ENCODE results near the gene B4GALT3. TPM values are rescaled to one million over a fixed set of nuclear protein-coding genes. Genes with fewer than 3 reads are reported as not detected.

B4GALT3 gene
- total and polyA plus RNA-seq, 2 of the 4 experiments (the other 2 are of a cell fraction), result 19.9 to 36.0 TPM

- peaks cover 19% of the 10 kb centered on the region for H3K36me3 ChIP-seq (ENCODE audit: control insufficient read depth, insufficient read depth, low read length)
- H2BK20ac ChIP-seq (ENCODE audit: low read depth, low read length), result no peak overlapping the region
- ChIA-PET POLR2A (ENCODE audit: unreplicated experiment) (interaction anchor here (0.5 kb wide), 1 partner anchor 132 kb away, joined by 6 read pairs; no protein-coding TSS in a partner anchor), CTCF (interaction anchor here (0.5 to 3.2 kb wide), 14 partner anchors 9 to 159 kb away, joined by 3 to 21 read pairs (median 4); partner anchors contain the start of genes ADAMTS4 and NDUFS2)
- TF ChIP-seq, protein P1, sequence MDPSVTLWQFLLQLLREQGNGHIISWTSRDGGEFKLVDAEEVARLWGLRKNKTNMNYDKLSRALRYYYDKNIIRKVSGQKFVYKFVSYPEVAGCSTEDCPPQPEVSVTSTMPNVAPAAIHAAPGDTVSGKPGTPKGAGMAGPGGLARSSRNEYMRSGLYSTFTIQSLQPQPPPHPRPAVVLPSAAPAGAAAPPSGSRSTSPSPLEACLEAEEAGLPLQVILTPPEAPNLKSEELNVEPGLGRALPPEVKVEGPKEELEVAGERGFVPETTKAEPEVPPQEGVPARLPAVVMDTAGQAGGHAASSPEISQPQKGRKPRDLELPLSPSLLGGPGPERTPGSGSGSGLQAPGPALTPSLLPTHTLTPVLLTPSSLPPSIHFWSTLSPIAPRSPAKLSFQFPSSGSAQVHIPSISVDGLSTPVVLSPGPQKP (IDR thresholded peaks at IDR 0.05; ENCODE audit: borderline replicate concordance, low read depth, low read length), result no peak
- TF ChIP-seq USF2 (IDR thresholded peaks at IDR 0.05; ENCODE audit: low read depth, low read length) (no peak), NFE2L2 (IDR thresholded peaks at IDR 0.05; ENCODE audit: low read depth, low read length) (no peak), MAZ (IDR thresholded peaks at IDR 0.05; ENCODE audit: borderline replicate concordance, low read depth, low read length) (no peak), FOS (IDR thresholded peaks at IDR 0.05; ENCODE audit: low read depth, low read length) (no peak), RFX5 (IDR thresholded peaks at IDR 0.05; ENCODE audit: low read depth, low read length) (no peak), CEBPB (IDR thresholded peaks at IDR 0.05; ENCODE audit: low read depth, low read length) (no peak), CTCF (conservative IDR thresholded peaks at IDR 0.05; ENCODE audit: low read depth, low read length) (no peak), CHD1 (IDR thresholded peaks at IDR 0.05; ENCODE audit: low read depth, low read length) (no peak), RAD21 (IDR thresholded peaks at IDR 0.05; ENCODE audit: low read length) (no peak), MXI1 (IDR thresholded peaks at IDR 0.05; ENCODE audit: borderline replicate concordance, low read depth, low read length) (no peak), POLR2A (IDR thresholded peaks at IDR 0.05; ENCODE audit: low read depth, low read length) (no peak), RCOR1 (IDR thresholded peaks at IDR 0.05; ENCODE audit: insufficient replicate concordance, low read length) (no peak), SMC3 (IDR thresholded peaks at IDR 0.05; ENCODE audit: low read depth, low read length) (no peak), BHLHE40 (IDR thresholded peaks at IDR 0.05; ENCODE audit: low read depth, low read length) (no peak), MAFK (IDR thresholded peaks at IDR 0.05; ENCODE audit: low read depth, low read length) (no peak)
- H3K9me3 ChIP-seq (ENCODE audit: control insufficient read depth, insufficient read depth, low read length), result no peaks in the 10 kb centered on the region
- no peaks in the 10 kb centered on the region; the same call in 1 of the 2 replicates for H3K27me3 ChIP-seq (ENCODE audit: control insufficient read depth, insufficient read depth, low read length)
- H3K4me2 ChIP-seq (ENCODE audit: low read depth, low read length), result peak overlapping the region; percentile 81
- BruUV-seq (replicated peaks), result no TSS peak
- H2BK15ac ChIP-seq (ENCODE audit: low read depth, low read length), result 0 out of 3 replicates have a peak overlapping the region, but pooled peaks have one; percentile 39
- in situ Hi-C loops (cut with MboI; ENCODE audit: low sequenced_read_pairs), result loop anchor here (5.0 kb wide), 2 partner anchors 66 to 156 kb away; no protein-coding TSS in a partner anchor
- DNase-seq (no peak), ATAC-seq (ENCODE audit: low read depth) (no peak)
- H3K4ac ChIP-seq (ENCODE audit: low read depth, low read length), result peak overlapping the region; percentile 83
- peaks cover 9 to 17% of the 10 kb centered on the region in 2 experiments; a peak in 3 of 4 replicates for H3K79me1 ChIP-seq (ENCODE audit: low read depth in 1 of 2, low read length in 2 of 2)
- intact Hi-C loops (cut with micrococcal nuclease), result no loop called here
- H3K4me1 ChIP-seq (ENCODE audit: control insufficient read depth, insufficient read depth, low read length), result peaks cover 9% of the 10 kb centered on the region; the same call in 1 of the 2 replicates
- H3K4me3 ChIP-seq (ENCODE audit: insufficient read depth, low read depth, low read length), result peak overlapping the region; percentile 74
- H3K56ac ChIP-seq (ENCODE audit: extremely low read depth, insufficient read depth, low read length), result peak overlapping the region; percentile 89
- H3K27ac ChIP-seq (ENCODE audit: insufficient read depth, low read length), result peak overlapping the region; percentile 68
- peak overlapping the region; percentile 62 for H3K23ac ChIP-seq (ENCODE audit: low read depth, low read length)
- H2AK5ac ChIP-seq (ENCODE audit: low read depth, low read length), result peak overlapping the region; percentile 67; the same call in 1 of the 2 replicates
- no peaks in the 10 kb centered on the region for H4K20me1 ChIP-seq (ENCODE audit: insufficient read depth, low read length)
- peak overlapping the region; percentile 66 for H2BK120ac ChIP-seq (ENCODE audit: low read depth, low read length)
- H3K18ac ChIP-seq (ENCODE audit: low read depth, low read length), result peak overlapping the region; percentile 16; the same call in 1 of the 2 replicates
- H3K9ac ChIP-seq (ENCODE audit: low read depth, low read length), result peak overlapping the region; percentile 81
- peak overlapping the region; percentile 98 for H2AFZ ChIP-seq (replicated peaks; ENCODE audit: low read length, poor library complexity)
- peak overlapping the region; percentile 96 to 97 for H4K8ac ChIP-seq (ENCODE audit: low read depth in 2 of 2, low read length in 2 of 2)
- dilution Hi-C loops (cut with HindIII; ENCODE audit: low sequenced_read_pairs, unreplicated experiment), result no loop called here
- WGBS, 2 experiments (ENCODE audit: extremely low coverage in 2 of 2, insufficient read length in 1 of 2), result 10% methylated on average over 2 of the region's 15 CpGs; no CpG with 5 or more reads in 1 of the 2 experiments
- peak overlapping the region; percentile 97 for H2AK9ac ChIP-seq (replicated peaks; ENCODE audit: low read depth, low read length, poor library complexity)
- peak overlapping the region; percentile 89 for H3K14ac ChIP-seq (replicated peaks; ENCODE audit: low read depth, low read length)
- peaks cover 8% of the 10 kb centered on the region; the same call in 1 of the 2 replicates for H3K9me1 ChIP-seq (ENCODE audit: insufficient read depth, low read length)
- peak overlapping the region; percentile 29 for H2BK5ac ChIP-seq (ENCODE audit: low read depth, low read length, poor library complexity, severe bottlenecking)
- H4K91ac ChIP-seq (ENCODE audit: insufficient read depth, low read depth, low read length), result peak overlapping the region; percentile 92
- peak overlapping the region; percentile 69 for H4K5ac ChIP-seq (ENCODE audit: low read depth, low read length)
Measured at GRCh38 chr1:161226320-161226711, 49.0 kb upstream of the B4GALT3 start.

All from IMR-90 (cell line).